HG03432 (cell line): ENCODE measurements around the gene PPDPF.
A peak's percentile ranks its signal among the peaks of the same experiment; 100 is the strongest.

ENCODE experiments used
- ATAC-seq: cut with Tn5 transposase; IDR thresholded peaks from one replicate; pipeline ENCODE4 v1.9.1; 2021; ENCODE audit warnings: mild to moderate bottlenecking, moderate library complexity; ENCODE audit not compliant: unreplicated experiment

PPDPF gene

GRCh38 chr20:63536241-63536977, 15.8 kb downstream of the PPDPF start:
- no peak for ATAC-seq

- ATAC-seq = peak; percentile 12
Measured at GRCh38 chr20:63536997-63537524, 16.5 kb downstream of the PPDPF start, which contains the start of gene PTK6. Gene PTK6 (minus strand): TSS chr20:63537376. CDS start chr20:63537314, 62 bp downstream.

GRCh38 chr20:63537525-63538203, 17.1 kb downstream of the PPDPF start:
- ATAC-seq = peak; percentile 89

- ATAC-seq = no peak
Measured at GRCh38 chr20:63538204-63539091, 17.9 kb downstream of the PPDPF start.

- ATAC-seq = no peak
Measured at GRCh38 chr20:63539092-63539430, 18.5 kb downstream of the PPDPF start.

- ATAC-seq = no peak
Measured at GRCh38 chr20:63539441-63540370, 19.1 kb downstream of the PPDPF start.

- ATAC-seq = no peak
Measured at GRCh38 chr20:63540417-63541186, 20.0 kb downstream of the PPDPF start.

GRCh38 chr20:63541371-63541770, 20.8 kb downstream of the PPDPF start:
- ATAC-seq = no peak

- no peak for ATAC-seq
Measured at GRCh38 chr20:63542031-63542559, 21.5 kb downstream of the PPDPF start.

- ATAC-seq = no peak
Measured at GRCh38 chr20:63542696-63543095, 22.1 kb downstream of the PPDPF start.

- ATAC-seq = no peak
Measured at GRCh38 chr20:63543131-63543530, 22.6 kb downstream of the PPDPF start.

- ATAC-seq = no peak
Measured at GRCh38 chr20:63543733-63544132, 23.2 kb downstream of the PPDPF start.

GRCh38 chr20:63544241-63544957, 23.8 kb downstream of the PPDPF start:
- ATAC-seq = no peak

GRCh38 chr20:63544958-63545516, 24.5 kb downstream of the PPDPF start:
- ATAC-seq = no peak

GRCh38 chr20:63545814-63546213, 25.2 kb downstream of the PPDPF start:
- no peak for ATAC-seq

GRCh38 chr20:63546256-63546955, 25.8 kb downstream of the PPDPF start:
- ATAC-seq = no peak

- no peak for ATAC-seq
Measured at GRCh38 chr20:63546956-63547724, 26.6 kb downstream of the PPDPF start.
